Vagina (tissue), 2 donors: ENCODE data around the gene WASL. TPM values are rescaled to one million over a fixed set of nuclear protein-coding genes. Genes with fewer than 3 reads are reported as not detected.

Experiments
- DNase-seq, 2 donors: peaks; one replicate each; pipeline ENCODE4 v3.0.0-alpha.2; 2017; ENCODE audit errors: extremely low spot score in 2 of 2
- H3K27ac ChIP-seq: fragments of 200-600 bp; sonication (generic); one replicate; pipeline ENCODE4 v1.5.1; 2019
- H3K27me3 ChIP-seq: fragments of 200-600 bp; sonication (generic); one replicate; pipeline ENCODE4 v1.5.1; 2019
- H3K36me3 ChIP-seq, 2 donors: fragments of 200-600 bp; sonication (generic); one replicate each; pipeline ENCODE4 v1.5.1; 2017 to 2019
- H3K4me1 ChIP-seq: fragments of 200-600 bp; sonication (generic); one replicate; pipeline ENCODE4 v1.5.1; 2019
- H3K4me3 ChIP-seq, 2 donors: fragments of 200-600 bp; sonication (generic); 1 replicate in 1 of 2; 2 replicates in 1 of 2; pipeline ENCODE4 v1.5.1; 2016 to 2019
- H3K9me3 ChIP-seq: fragments of 200-600 bp; sonication (generic); one replicate; pipeline ENCODE4 v1.5.1; 2019
- CTCF ChIP-seq, 3 experiments: fragments of 450-650 bp in 2 of 3; fragments of 200-600 bp in 1 of 3; sonication (generic) in 1 of 3; IDR thresholded peaks; one replicate each; pipeline ENCODE4 v1.5.1; 2017 to 2019; ENCODE audit warnings: antibody characterized with exemption in 3 of 3, mild to moderate bottlenecking in 2 of 3, moderate library complexity in 2 of 3
- POLR2A ChIP-seq, 2 donors: fragments of 450-650 bp; IDR thresholded peaks; one replicate each; pipeline ENCODE4 v1.6.1; 2017; ENCODE audit warnings: antibody characterized with exemption in 2 of 2, mild to moderate bottlenecking in 2 of 2, moderate library complexity in 2 of 2
- POLR2AphosphoS5 ChIP-seq, 2 donors: sonication (generic); formaldehyde crosslinking; IDR thresholded peaks; one replicate each; pipeline ENCODE4 v1.9.0; 2017; ENCODE audit warnings: antibody characterized with exemption in 2 of 2, mild to moderate bottlenecking in 2 of 2, low read depth in 1 of 2; ENCODE audit not compliant: insufficient read depth in 1 of 2
- intact Hi-C: fragments of 100-400 bp; cut with DNase I; formaldehyde crosslinking; loops from one replicate; pipeline ENCODE4 v1.15.1; 2023
- total RNA-seq: library from RNA; depleted of rRNA; stranded (reverse); fragments of >200 nt; gene quantifications from one replicate; pipeline ENCODE4 v1.2.3, GENCODE V29; 2016

The WASL gene
- total RNA-seq, 1 donor from 2014 or later: 24.8 TPM

- Histone ChIP-seq H3K27ac (no peak overlapping the region), H3K9me3 (no peaks in the 10 kb centered on the region), H3K4me1 (no peaks in the 10 kb centered on the region), H3K4me3 (no peak overlapping the region), H3K36me3 (no peaks in the 10 kb centered on the region), H3K27me3 (no peaks in the 10 kb centered on the region)
- DNase-seq: no peak
- no peak for TF ChIP-seq POLR2AphosphoS5 (IDR thresholded peaks at IDR 0.05; ENCODE audit: insufficient read depth in 1 of 2, low read depth in 1 of 2)
- no peak for TF ChIP-seq POLR2A (IDR thresholded peaks at IDR 0.05)
- TF ChIP-seq CTCF (IDR thresholded peaks at IDR 0.05): no peak
- intact Hi-C loops: no loop called here
These were observed 16.3 kb downstream of the WASL start for GRCh38 chr7:123732413-123733091.

DNA sequence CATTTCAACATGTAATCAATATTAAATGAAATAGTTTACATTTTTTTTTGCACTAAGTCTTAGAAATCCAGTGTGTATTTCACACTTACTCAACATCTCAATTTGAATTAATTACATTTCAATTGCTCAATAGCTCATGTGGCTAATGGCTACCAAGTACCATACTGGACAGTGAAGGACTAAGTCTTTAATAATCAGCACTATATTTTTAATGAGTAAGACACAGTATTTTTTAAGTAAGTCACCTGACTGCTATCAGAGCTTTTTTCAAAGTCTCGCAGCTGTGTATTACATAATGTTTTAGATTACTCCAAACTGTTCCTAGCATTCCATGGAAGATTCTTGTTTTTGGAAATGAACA is 19.6 kb downstream of the WASL start:
- Histone ChIP-seq H3K27ac (no peak overlapping the region), H3K9me3 (no peaks in the 10 kb centered on the region), H3K27me3 (no peaks in the 10 kb centered on the region), H3K4me1 (peaks cover 23% of the 10 kb centered on the region), H3K4me3 (no peak overlapping the region), H3K36me3 (no peaks in the 10 kb centered on the region)
- TF ChIP-seq CTCF (IDR thresholded peaks at IDR 0.05) (no peak), POLR2A (IDR thresholded peaks at IDR 0.05) (no peak), POLR2AphosphoS5 (IDR thresholded peaks at IDR 0.05; ENCODE audit: insufficient read depth in 1 of 2, low read depth in 1 of 2) (no peak)
- intact Hi-C loops: no loop called here
- DNase-seq: no peak

DNA sequence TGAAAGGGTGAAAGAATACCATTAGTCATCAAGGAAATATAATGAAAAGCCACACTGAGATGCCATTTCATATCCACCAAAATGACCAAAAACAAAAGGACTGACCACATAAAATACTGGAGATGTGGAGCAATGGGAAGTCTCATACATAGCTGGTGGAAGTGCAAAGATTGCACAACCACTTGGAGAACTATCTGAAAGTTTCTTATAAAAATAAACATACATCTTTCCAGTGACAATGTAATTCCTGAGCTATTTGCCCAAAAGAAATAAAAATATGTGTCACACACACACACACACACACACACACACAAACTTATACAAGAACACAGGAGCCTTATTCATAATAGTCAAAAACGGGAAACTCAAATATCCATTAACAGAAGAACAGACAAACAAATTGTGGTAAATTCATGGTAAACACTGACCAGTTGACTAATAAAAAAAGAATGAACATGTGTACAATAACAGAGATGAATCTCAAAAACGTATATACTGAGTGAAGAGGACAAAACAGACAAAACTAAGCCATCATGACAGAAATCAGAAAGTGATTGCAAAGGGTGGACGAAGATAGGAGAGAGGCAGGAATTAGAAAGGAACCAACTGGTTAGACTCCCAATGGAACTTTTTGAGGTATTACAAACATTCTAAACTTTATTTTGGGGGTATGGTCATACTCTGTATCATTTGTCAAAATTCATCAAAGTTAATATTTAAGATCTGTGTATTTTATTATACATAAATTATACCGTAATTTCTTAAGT is 21.5 kb downstream of the WASL start:
- Histone ChIP-seq H3K27me3 (no peaks in the 10 kb centered on the region), H3K4me1 (peaks cover 41% of the 10 kb centered on the region), H3K27ac (no peak overlapping the region), H3K36me3 (no peaks in the 10 kb centered on the region), H3K9me3 (no peaks in the 10 kb centered on the region), H3K4me3 (no peak overlapping the region)
- intact Hi-C loops: no loop called here
- TF ChIP-seq POLR2AphosphoS5 (IDR thresholded peaks at IDR 0.05; ENCODE audit: insufficient read depth in 1 of 2, low read depth in 1 of 2): no peak
- TF ChIP-seq CTCF (IDR thresholded peaks at IDR 0.05): no peak
- TF ChIP-seq POLR2A (IDR thresholded peaks at IDR 0.05): no peak
- no peak for DNase-seq

DNA sequence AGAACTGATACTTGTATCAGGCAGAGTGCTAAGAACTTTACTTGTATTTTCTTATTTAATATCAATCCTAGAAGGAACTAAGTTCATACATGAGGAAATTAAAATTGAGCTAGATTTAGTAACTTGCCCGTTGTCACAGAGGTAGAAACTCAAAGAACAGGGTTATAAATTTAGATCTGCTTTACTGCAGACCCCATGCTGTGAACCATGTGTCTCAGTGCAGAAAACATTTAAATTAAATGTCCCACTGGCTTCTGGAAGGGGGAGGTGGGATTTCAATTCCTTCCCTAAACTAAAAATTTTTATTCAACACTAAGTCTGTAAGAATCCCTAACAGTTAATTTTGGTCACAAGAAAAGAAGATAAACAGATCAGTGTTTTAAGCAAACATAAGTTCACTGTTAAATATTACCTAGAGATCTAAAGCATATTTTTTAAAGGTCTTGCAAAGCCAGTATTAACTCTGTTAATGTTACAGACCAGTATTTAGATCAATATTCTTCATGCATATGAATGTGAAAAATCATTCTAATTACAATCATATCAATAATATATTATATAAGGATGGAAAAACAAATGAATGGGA is 23.1 kb downstream of the WASL start:
- H3K27me3 ChIP-seq: no peaks in the 10 kb centered on the region
- intact Hi-C loops: no loop called here
- peaks cover 57% of the 10 kb centered on the region for H3K4me1 ChIP-seq
- no peak for DNase-seq
- H3K36me3 ChIP-seq: no peaks in the 10 kb centered on the region
- no peak overlapping the region for H3K4me3 ChIP-seq
- no peak overlapping the region for H3K27ac ChIP-seq
- TF ChIP-seq POLR2AphosphoS5 (IDR thresholded peaks at IDR 0.05; ENCODE audit: insufficient read depth in 1 of 2, low read depth in 1 of 2) (no peak), POLR2A (IDR thresholded peaks at IDR 0.05) (no peak), CTCF (IDR thresholded peaks at IDR 0.05) (no peak)
- no peaks in the 10 kb centered on the region for H3K9me3 ChIP-seq
